Neural crest cell (in vitro differentiated cells): ENCODE data around the gene PSD4. TPM values are rescaled to one million over a fixed set of nuclear protein-coding genes. Genes with fewer than 3 reads are reported as not detected.

ENCODE experiments used
- DNase-seq: peaks from one replicate; pipeline ENCODE4 v3.0.0; 2021; ENCODE audit warnings: low read depth, mixed read lengths, low spot score
- H3K27ac Mint-ChIP-seq: one replicate; pipeline ENCODE4 v1.8.0; 2021; ENCODE audit warnings: mild to moderate bottlenecking, mixed read lengths; ENCODE audit not compliant: unreplicated experiment
- H3K27me3 Mint-ChIP-seq: 2 replicates; pipeline ENCODE4 v1.8.0; 2021; ENCODE audit warnings: low read depth, mild to moderate bottlenecking, mixed read lengths
- H3K36me3 Mint-ChIP-seq: 2 replicates; pipeline ENCODE4 v1.8.0; 2021; ENCODE audit warnings: low read depth, mild to moderate bottlenecking, mixed read lengths
- H3K4me1 Mint-ChIP-seq: 2 replicates; pipeline ENCODE4 v1.8.0; 2021; ENCODE audit warnings: mixed read lengths
- H3K4me3 Mint-ChIP-seq: one replicate; pipeline ENCODE4 v1.8.0; 2021; ENCODE audit warnings: mild to moderate bottlenecking, mixed read lengths
- H3K9me3 Mint-ChIP-seq: 2 replicates; pipeline ENCODE4 v1.8.0; 2021; ENCODE audit warnings: mixed read lengths
- total RNA-seq: library from RNA; stranded (reverse); gene quantifications from 2 replicates; pipeline ENCODE4 v1.2.1, GENCODE V29; 2021
- TF ChIP-seq, protein P1 (sequence below): fragments of 200-600 bp; sonication (generic); conservative IDR thresholded peaks from 2 replicates; pipeline ENCODE4 v1.5.0; 2021; ENCODE audit warnings: antibody characterized with exemption, mild to moderate bottlenecking

PSD4 gene
- total RNA-seq, 1 donor from 2014 or later: 2.9 TPM

DNA sequence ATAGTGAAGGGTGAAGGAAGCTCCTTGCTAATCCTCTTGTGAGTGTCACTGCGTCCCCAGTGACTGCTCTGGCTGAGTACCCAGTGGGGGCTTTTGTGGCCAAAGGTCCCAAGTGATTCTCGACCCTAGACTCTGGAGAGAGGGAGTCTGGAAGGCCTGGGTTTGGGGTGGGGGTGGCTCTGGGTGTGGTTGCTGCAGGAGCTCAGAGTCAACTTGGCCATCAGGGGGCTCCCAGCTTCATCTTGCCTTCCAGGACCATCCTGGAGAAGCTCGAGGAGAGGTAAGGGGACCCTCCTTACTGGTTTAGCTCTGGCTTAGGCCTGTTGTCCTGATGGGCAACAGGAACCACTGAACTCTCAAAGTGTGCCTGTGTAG, 592 bp downstream of the PSD4 start:
- DNase-seq: no peak
- Mint-ChIP-seq H3K4me1 (peaks cover 5% of the 10 kb centered on the region), H3K4me3 (no peak overlapping the region), H3K9me3 (no peaks in the 10 kb centered on the region), H3K27me3 (no peaks in the 10 kb centered on the region), H3K36me3 (no peaks in the 10 kb centered on the region), H3K27ac (no peak overlapping the region)
- TF ChIP-seq, protein P1, sequence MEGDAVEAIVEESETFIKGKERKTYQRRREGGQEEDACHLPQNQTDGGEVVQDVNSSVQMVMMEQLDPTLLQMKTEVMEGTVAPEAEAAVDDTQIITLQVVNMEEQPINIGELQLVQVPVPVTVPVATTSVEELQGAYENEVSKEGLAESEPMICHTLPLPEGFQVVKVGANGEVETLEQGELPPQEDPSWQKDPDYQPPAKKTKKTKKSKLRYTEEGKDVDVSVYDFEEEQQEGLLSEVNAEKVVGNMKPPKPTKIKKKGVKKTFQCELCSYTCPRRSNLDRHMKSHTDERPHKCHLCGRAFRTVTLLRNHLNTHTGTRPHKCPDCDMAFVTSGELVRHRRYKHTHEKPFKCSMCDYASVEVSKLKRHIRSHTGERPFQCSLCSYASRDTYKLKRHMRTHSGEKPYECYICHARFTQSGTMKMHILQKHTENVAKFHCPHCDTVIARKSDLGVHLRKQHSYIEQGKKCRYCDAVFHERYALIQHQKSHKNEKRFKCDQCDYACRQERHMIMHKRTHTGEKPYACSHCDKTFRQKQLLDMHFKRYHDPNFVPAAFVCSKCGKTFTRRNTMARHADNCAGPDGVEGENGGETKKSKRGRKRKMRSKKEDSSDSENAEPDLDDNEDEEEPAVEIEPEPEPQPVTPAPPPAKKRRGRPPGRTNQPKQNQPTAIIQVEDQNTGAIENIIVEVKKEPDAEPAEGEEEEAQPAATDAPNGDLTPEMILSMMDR: no peak

DNA sequence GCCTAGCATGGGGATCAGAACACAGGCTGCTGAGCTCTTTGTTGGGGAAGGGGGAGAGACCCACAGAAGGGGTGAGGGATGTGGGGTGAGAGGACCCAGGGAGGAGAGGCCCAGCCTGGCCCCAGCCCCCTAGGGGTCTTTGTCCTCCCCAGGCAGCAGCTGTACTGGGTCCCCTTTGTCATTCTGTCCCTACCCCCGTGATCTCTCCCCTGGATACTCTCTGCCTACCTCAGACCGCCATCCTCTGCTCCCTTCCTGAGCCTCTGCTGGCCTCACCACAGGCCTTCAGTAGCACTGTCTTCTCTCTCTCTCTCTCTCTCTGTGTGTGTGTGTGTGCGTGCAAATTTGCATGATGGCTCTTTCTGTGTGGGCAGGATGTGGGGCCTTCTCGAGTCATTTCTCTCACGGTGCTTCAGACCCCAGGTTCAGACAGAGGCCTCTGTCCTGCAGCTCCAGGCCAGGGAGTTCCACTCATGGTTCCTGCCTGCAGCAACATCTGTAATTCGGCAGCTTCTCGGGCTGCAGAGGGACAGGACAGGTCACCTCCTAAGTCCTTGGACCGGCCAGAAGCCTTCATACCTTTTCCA, 1.4 kb downstream of the PSD4 start:
- no peak for DNase-seq
- Mint-ChIP-seq H3K4me3 (no peak overlapping the region), H3K4me1 (peaks cover 5% of the 10 kb centered on the region), H3K36me3 (no peaks in the 10 kb centered on the region), H3K27ac (no peak overlapping the region), H3K9me3 (no peaks in the 10 kb centered on the region), H3K27me3 (no peaks in the 10 kb centered on the region)
- TF ChIP-seq, protein P1: no peak

DNA sequence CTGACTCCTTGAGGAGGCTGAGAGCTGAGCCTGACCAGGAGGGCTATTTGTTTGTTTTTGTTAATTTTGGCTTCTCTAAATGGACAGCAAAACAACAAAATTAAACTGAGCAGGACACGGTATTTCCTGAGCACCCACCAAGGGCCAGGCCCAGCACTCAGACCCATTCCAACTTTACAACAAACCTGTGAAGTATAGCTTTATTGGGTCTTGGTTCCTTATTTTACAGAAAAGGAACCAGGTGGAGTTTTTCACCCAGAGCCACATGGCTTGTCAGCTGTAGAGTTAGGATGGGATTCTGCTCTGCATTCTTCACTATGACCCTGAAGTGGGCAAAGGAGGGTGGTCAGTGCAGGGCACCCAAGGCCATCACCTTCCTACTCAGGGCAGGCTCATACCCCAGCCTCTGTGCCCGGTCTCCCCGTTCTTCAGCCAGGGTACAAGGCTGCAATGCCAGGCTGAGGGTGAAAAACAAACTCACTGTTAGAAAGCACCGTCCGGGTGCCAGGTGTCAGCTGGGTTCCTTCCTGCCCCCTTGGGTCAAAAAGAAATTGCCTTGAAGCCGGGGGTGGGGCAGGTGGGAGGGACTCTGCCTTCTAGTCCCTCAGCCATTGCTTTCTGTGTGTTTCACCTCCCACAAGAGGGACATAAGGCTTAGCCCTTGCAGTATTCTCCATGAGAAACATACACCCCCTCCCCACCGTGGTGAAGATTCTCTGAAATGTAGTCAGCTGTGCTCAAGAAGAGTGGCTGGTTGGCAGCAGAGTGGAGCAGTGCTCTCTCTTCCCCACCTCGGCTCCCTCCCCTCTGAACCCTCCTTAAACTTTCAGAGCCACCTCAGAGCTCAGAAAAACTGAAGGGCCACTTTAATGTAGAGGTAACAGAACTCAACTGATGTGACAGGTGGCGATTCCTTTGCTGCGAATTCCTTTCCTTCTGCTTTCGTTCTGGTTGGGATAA, 2.2 kb downstream of the PSD4 start:
- Mint-ChIP-seq H3K27ac (no peak overlapping the region), H3K27me3 (no peaks in the 10 kb centered on the region), H3K36me3 (no peaks in the 10 kb centered on the region), H3K4me3 (no peak overlapping the region), H3K9me3 (no peaks in the 10 kb centered on the region), H3K4me1 (peaks cover 5% of the 10 kb centered on the region)
- DNase-seq: no peak
- TF ChIP-seq, protein P1: no peak

DNA sequence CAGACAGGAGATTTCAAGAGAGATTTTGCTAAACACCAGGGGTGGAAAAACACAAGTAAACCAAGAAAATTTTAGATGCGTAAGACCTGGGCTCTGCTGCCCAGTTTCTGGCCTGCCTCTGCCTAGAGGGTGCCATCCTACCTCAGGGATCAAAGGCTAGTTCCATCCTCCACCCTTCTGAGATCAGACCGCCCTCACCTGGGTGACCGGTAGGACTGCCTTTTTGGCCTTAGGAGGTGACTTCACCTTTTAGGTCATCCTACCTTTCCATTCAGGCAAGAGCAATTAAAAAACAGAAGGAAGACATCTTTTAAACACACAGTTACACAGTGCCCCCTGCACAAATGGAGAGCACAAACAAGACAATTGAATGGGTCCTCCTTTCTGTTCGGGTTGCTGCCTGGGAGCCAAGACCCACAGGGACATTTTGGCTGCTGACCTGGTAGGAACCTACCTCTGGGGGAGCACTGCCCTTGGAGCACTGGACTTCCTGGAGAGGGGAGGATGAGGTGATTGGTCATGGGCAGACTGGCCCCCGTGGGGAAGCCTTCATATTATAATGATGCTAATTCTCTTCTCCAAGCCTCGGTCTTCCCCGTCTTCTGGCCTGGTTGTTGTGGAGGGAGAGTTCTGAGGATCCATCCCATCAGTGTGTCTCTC, 3.1 kb downstream of the PSD4 start:
- Mint-ChIP-seq H3K27me3 (no peaks in the 10 kb centered on the region), H3K27ac (no peak overlapping the region), H3K9me3 (no peaks in the 10 kb centered on the region), H3K36me3 (no peaks in the 10 kb centered on the region), H3K4me1 (peaks cover 5% of the 10 kb centered on the region), H3K4me3 (no peak overlapping the region)
- DNase-seq: no peak
- TF ChIP-seq, protein P1: no peak

DNA sequence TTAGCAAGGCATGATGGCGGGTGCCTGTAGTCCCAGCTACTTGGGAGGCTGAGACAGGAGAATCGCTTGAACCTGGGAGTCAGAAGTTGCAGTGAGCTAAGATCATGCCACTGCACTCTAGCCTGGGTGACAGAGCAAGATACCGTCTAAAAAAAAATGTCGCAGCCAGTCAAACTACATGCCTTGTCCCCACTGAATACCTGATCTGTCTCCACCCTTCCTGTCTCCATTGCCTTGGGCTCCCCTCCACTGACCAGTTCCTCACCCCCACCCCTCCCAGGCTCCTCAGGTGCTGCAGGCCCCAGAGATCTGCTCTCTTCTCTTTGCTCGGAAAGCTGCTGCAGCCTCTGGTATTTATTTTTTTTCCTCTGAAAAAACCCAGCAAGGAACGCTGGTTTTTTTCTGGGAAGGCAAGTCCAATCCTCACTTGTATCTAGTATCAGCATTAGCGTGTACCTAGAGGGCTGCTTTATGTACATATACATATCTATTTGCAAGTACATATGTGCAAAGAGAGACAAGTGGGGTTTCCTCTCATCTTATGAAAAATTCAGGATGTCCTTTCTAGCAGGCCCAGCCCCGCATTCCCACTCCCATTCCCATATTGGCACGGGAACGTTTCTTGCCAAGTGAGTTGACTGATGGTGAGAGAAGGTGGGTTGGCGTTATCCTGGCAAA, 4.4 kb downstream of the PSD4 start:
- Mint-ChIP-seq H3K4me3 (no peak overlapping the region), H3K27ac (no peak overlapping the region), H3K9me3 (no peaks in the 10 kb centered on the region), H3K4me1 (peaks cover 5% of the 10 kb centered on the region), H3K36me3 (no peaks in the 10 kb centered on the region), H3K27me3 (no peaks in the 10 kb centered on the region)
- TF ChIP-seq, protein P1: no peak
- DNase-seq: no peak
